Activated B cell treated with CpG ODN at 0.5 μM for 24 hours (primary cell): ENCODE results near the gene PASK. TPM values are rescaled to one million over a fixed set of nuclear protein-coding genes. Genes with fewer than 3 reads are reported as not detected.

ENCODE experiments used
- ATAC-seq: fragments of 200-7000 bp; cut with Tn5 transposase; one replicate; pipeline ENCODE4 v1.10.0; 2021; ENCODE audit warnings: low read depth, mild to moderate bottlenecking, moderate library complexity
- CTCF ChIA-PET: fragments of 350-600 bp; sonication (Branson Sonifier 250); formaldehyde crosslinking; loops from one replicate; lab custom pipeline; 2021; ENCODE audit warnings: antibody characterized with exemption; lab: Charles Lee
- POLR2A ChIA-PET: fragments of 350-600 bp; sonication (Branson Sonifier 250); formaldehyde crosslinking; loops from one replicate; lab custom pipeline; 2021; ENCODE audit warnings: antibody characterized with exemption; lab: Charles Lee
- DNase-seq: peaks from one replicate; pipeline ENCODE4 v3.0.0; 2022
- H3K27ac Mint-ChIP-seq: one replicate; pipeline ENCODE4 v1.8.0; 2020; ENCODE audit warnings: mixed read lengths
- H3K27me3 Mint-ChIP-seq: one replicate; pipeline ENCODE4 v1.8.0; 2021; ENCODE audit warnings: mixed read lengths
- H3K36me3 Mint-ChIP-seq: one replicate; pipeline ENCODE4 v1.8.0; 2021; ENCODE audit warnings: low read depth, mixed read lengths
- H3K4me1 Mint-ChIP-seq: one replicate; pipeline ENCODE4 v1.8.0; 2021; ENCODE audit warnings: mixed read lengths
- H3K4me3 Mint-ChIP-seq: one replicate; pipeline ENCODE4 v1.8.0; 2020; ENCODE audit warnings: mild to moderate bottlenecking, mixed read lengths
- H3K9me3 Mint-ChIP-seq: one replicate; pipeline ENCODE4 v1.8.0; 2020; ENCODE audit warnings: mixed read lengths
- CTCF ChIP-seq: fragments of 200-600 bp; IDR thresholded peaks from one replicate; pipeline ENCODE4 v1.8.0; 2022; ENCODE audit warnings: antibody characterized with exemption, mild to moderate bottlenecking
- intact Hi-C: fragments of 100-400 bp; cut with micrococcal nuclease; formaldehyde crosslinking; loops from one replicate; pipeline ENCODE4 v1.15.1; 2024
- total RNA-seq: library from RNA; stranded (reverse); gene quantifications from 2 replicates; pipeline ENCODE4 v1.2.3, GENCODE V29; 2022

The PASK gene
- total RNA-seq, 1 donor from 2014 or later: 150 TPM

- H3K9me3 Mint-ChIP-seq: no peaks in the 10 kb centered on the region
- no peaks in the 10 kb centered on the region for H3K4me1 Mint-ChIP-seq
Measured at GRCh38 chr2:241194811-241195210, 45.5 kb upstream of the PASK start.

GRCh38 chr2:241193271-241193670 is 44.0 kb upstream of the PASK start:
- H3K4me3 Mint-ChIP-seq: no peak overlapping the region
- H3K36me3 Mint-ChIP-seq: no peaks in the 10 kb centered on the region
- H3K4me1 Mint-ChIP-seq: peaks cover 3% of the 10 kb centered on the region
- ChIA-PET POLR2A (no interaction called here), CTCF (no interaction called here)
- ATAC-seq (no peak), DNase-seq (no peak)
- H3K9me3 Mint-ChIP-seq: no peaks in the 10 kb centered on the region
- no peak for TF ChIP-seq CTCF
- H3K27me3 Mint-ChIP-seq: no peaks in the 10 kb centered on the region
- no peak overlapping the region for H3K27ac Mint-ChIP-seq
- intact Hi-C loops: no loop called here

More at GRCh38 chr2:241194811-241195210, 45.5 kb upstream of the PASK start:
- ChIA-PET POLR2A (no interaction called here), CTCF (no interaction called here)
- TF ChIP-seq CTCF: no peak
- DNase-seq (no peak), ATAC-seq (no peak)
- Mint-ChIP-seq H3K36me3 (no peaks in the 10 kb centered on the region), H3K27me3 (no peaks in the 10 kb centered on the region), H3K4me3 (no peak overlapping the region), H3K27ac (no peak overlapping the region)
- intact Hi-C loops: no loop called here

- Mint-ChIP-seq H3K4me3 (no peak overlapping the region), H3K27me3 (no peaks in the 10 kb centered on the region), H3K9me3 (no peaks in the 10 kb centered on the region), H3K4me1 (peaks cover 9% of the 10 kb centered on the region), H3K27ac (no peak overlapping the region), H3K36me3 (no peaks in the 10 kb centered on the region)
- ChIA-PET POLR2A (no interaction called here), CTCF (no interaction called here)
- no peak for DNase-seq
- intact Hi-C loops: no loop called here
- ATAC-seq: no peak
- no peak for TF ChIP-seq CTCF
Measured at GRCh38 chr2:241191081-241191480, 41.8 kb upstream of the PASK start.

GRCh38 chr2:241190291-241190981 is 41.2 kb upstream of the PASK start:
- Mint-ChIP-seq H3K4me3 (no peak overlapping the region), H3K27me3 (no peaks in the 10 kb centered on the region), H3K27ac (no peak overlapping the region), H3K4me1 (peaks cover 9% of the 10 kb centered on the region), H3K36me3 (no peaks in the 10 kb centered on the region), H3K9me3 (no peaks in the 10 kb centered on the region)
- ChIA-PET POLR2A (no interaction called here), CTCF (no interaction called here)
- ATAC-seq (no peak), DNase-seq (no peak)
- intact Hi-C loops: no loop called here
- no peak for TF ChIP-seq CTCF

GRCh38 chr2:241189856-241190201 is 40.6 kb upstream of the PASK start:
- Mint-ChIP-seq H3K9me3 (no peaks in the 10 kb centered on the region), H3K4me3 (no peak overlapping the region), H3K27ac (no peak overlapping the region), H3K4me1 (peaks cover 9% of the 10 kb centered on the region), H3K36me3 (peaks cover 1% of the 10 kb centered on the region), H3K27me3 (no peaks in the 10 kb centered on the region)
- intact Hi-C loops: no loop called here
- ATAC-seq (no peak), DNase-seq (no peak)
- ChIA-PET POLR2A (no interaction called here), CTCF (no interaction called here)
- no peak for TF ChIP-seq CTCF
